HL-60 (cell line): ENCODE data around the gene COX7B2.

ENCODE experiments used
- CTCF ChIP-seq: IDR thresholded peaks from one replicate; pipeline ENCODE4 v1.5.1; 2011; ENCODE audit warnings: low read length, control low read depth, inconsistent platforms; ENCODE audit not compliant: insufficient read depth
- REST ChIP-seq: IDR thresholded peaks from 2 replicates; pipeline ENCODE4 v1.6.1; 2012; ENCODE audit warnings: low read depth; ENCODE audit not compliant: insufficient replicate concordance

- TF ChIP-seq CTCF = no peak
- no peak for TF ChIP-seq REST
Measured at GRCh38 chr4:46949822-46950221, 40.8 kb upstream of the COX7B2 start.
